Measurements from ENCODE around the gene SPPL3.

DNA sequence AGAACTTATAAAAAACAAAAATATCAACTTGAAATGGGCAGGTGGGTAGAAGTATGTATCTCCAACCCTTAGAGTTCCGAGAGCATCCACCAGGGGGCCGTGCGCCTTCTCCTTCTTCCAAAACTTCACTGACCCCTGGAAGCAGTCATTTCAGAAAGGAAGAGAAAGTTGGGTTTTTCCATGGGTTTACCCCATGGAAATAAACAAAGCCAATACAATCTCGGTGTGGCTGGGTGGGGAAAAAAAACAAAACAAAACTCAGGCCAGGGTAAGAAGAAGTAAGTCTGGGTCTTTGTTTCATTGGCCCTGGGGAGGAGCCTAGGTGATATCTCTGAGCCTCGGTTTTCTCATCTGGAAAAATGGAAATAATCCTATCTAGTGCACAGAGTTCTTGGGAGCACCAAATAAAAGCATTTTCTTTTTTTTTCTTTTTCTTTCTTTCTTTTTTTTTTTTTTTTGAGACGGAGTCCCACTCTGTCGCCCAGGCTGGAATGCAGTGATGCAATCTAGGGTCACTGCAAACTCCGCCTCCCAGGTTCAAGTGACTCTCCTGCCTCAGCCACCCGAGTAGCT is 40.6 kb upstream of the SPPL3 start:
- TF ChIP-seq CTCF (IDR thresholded peaks at IDR 0.05), result peak; percentile 12 to 48 (median 36)
- TF ChIP-seq POLR2A (IDR thresholded peaks at IDR 0.05), result no peak
